G401.6 (cell line): Measurements from ENCODE around the gene TSKU.

Source experiments
- FAIRE-seq: peaks from 2 replicates; lab custom pipeline; 2012; peaks lifted over from hg19 to GRCh38; lab: Jason Lieb, UNC

Gene TSKU

GRCh38 chr11:76770642-76771445 is 12.3 kb upstream of the TSKU start:
- no peak for FAIRE-seq

DNA sequence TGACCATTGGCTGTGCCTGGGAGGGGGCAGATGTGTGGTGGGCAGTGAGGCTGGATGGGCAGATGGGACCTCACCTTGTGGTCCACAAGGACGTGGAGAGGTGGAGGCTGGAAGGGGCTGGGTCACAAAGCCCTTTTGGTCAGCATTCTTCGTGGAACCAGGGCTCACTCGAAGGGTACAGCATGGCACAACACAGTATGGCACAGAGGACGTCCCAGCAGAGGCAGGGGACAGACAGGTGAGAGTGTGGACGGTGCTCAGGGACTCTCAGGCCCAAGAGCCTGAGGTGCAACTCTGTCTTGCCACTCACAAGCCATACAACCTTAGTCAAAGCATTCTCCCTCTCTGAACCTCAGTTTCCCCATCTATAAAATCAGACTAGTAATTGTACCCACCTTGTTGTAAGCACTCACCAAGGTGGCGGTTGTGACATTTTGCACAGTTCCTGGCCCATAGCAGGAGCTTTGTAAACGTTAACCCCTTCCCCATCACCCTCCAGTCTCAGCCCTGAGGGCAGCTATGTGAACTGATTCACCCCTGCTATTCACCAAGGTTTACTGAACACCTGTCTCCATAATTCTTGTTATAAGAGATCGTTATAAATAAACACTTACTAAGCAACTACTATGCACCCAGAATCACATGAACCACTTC is 11.6 kb upstream of the TSKU start:
- FAIRE-seq: no peak

DNA sequence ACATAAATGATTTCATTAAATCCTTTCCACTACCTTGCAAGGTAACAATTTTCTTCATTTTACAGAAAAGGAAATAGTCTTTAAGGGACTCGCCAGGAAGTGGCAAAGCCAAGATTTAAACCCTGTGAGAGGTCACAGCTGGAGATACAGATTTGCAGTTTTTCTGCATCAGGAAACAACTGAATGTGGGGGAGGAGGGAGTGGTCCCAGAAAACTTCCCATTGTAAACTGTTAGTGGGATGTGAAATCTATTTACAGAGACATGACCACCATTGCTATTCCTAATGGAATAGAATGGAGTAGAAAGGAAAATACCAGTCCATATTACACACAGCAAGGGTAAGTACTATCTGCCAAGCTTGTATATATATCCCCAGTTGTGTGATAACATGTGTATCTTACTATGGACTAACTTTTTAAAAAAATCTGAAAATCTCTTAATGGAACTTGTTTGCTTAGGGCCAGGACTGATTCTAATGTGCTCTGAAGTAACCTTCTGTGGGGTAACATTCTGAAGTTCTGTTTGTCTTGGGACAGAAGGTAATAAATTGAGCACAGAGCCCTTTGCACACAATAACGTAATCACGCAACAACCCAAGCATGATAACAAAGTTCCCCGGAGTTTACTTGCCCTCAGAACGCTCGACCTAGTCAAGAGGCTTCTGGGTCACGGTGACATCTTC is 10.9 kb upstream of the TSKU start:
- FAIRE-seq: no peak

GRCh38 chr11:76772783-76773106 is 10.4 kb upstream of the TSKU start:
- FAIRE-seq: no peak

GRCh38 chr11:76773921-76774361 is 9.2 kb upstream of the TSKU start:
- FAIRE-seq: no peak

DNA sequence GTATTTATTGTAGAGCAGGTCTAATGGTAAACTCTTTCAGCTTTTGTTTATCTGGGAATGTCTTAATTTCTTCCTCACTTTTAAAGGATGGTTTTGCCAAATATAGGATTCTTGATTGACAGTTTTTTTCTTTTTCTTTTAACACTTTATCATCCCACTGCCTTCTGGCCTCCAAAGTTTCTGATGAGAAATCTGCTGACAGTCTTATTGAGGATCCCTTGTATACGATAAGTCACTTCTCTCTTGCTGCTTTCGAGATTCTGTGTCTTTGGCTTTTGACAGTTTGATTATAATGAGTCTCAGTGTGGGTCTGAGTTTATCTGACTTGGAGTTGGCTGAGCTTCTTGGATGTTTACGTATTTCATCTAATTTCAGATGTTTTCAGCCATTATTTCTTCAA is 6.7 kb upstream of the TSKU start:
- FAIRE-seq: no peak

GRCh38 chr11:76777305-76777704 is 5.9 kb upstream of the TSKU start:
- no peak for FAIRE-seq

- FAIRE-seq: no peak
Observed at GRCh38 chr11:76777876-76778275, 5.3 kb upstream of the TSKU start.

DNA sequence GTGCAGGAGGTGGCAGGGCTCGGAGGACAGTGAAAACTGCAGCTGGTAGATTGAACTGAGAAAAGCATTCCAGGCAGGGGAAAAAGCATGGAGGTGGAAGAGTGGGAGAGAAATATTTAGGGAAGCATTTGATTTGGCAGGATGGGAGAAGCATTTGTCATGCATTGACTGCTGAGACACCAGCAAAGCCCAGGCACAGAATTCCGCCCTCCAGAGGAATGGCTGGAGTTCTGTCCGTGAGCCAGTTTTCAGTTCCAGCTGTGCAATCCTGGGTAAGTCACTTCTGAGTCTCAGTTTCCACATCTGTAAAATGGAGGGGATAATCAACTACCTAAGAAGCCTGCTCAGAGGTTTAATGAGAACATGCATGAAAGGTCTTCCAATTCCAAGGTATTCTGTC is 4.3 kb upstream of the TSKU start:
- FAIRE-seq: no peak

- FAIRE-seq: no peak
Observed at GRCh38 chr11:76781046-76781801, 1.9 kb upstream of the TSKU start.

GRCh38 chr11:76781807-76782530 is 1.2 kb upstream of the TSKU start:
- no peak for FAIRE-seq

DNA sequence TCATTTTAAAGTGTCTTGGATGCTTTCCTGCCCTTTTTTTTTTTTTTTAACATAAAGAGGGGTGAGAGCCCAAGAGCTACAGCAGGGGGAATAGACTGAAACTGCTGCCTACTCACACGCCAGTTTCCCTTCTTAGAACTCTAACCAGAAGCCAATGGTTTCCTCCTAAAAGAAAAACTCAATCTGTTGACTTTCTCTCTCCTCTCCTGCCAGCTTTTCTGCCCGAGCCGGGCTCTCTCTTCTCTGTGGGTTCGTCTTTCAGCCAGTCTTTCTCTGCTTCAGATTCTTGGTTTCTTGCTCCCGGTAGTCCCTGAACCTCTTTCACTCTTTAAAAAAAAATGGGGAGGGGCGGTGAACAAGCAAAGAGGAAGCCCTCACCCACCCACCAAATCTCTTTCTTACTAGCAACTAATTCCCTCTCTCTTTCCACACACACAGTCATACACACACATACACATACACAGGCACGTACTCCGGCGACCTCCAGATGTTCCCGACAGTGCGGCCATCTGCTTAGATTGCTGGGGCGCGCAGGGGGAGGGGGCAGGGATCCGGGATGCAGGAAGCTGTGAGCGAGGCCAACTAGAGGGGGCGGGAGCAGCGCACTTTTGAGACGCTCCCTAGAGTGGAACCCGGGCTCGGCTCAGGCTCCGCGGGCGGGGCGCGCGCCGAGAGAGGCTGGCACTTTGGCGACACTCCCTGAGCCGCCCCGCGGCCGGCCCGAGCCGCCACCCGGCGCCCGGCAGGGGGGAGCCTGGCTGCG is 444 bp upstream of the TSKU start:
- FAIRE-seq: no peak

- no peak for FAIRE-seq
Observed at GRCh38 chr11:76783896-76784813, 999 bp downstream of the TSKU start.

GRCh38 chr11:76785513-76785912 is 2.4 kb downstream of the TSKU start:
- no peak for FAIRE-seq

- FAIRE-seq: no peak
Observed at GRCh38 chr11:76786016-76786415, 2.9 kb downstream of the TSKU start.

DNA sequence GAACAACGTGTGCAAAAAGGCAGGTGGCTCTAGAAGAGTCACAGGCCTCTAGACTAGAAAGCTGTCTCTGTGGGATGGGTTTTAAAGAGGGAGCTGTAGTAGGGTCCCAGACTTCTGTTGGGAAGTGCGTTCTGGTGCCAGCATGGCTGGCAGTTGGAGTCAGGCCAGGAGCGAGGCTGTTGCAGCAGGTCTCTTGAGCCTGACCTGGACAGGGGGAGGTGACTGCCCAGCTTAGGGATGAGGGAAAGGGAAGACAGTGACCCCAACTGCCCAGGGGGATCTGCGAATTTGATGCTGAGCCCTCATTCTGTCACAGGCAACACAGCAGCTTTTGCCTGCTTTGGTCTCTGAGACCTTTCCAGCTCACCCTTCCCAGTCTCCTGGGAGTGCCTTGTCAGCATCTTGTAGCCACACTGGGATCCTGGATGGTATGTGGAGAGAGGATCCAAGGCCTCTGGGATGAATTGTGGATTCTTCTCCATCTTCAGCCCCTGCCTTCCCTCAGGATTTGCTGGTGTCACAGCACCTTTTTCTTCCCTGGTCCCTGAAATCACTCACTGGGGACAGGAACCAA is 3.4 kb downstream of the TSKU start:
- no peak for FAIRE-seq

DNA sequence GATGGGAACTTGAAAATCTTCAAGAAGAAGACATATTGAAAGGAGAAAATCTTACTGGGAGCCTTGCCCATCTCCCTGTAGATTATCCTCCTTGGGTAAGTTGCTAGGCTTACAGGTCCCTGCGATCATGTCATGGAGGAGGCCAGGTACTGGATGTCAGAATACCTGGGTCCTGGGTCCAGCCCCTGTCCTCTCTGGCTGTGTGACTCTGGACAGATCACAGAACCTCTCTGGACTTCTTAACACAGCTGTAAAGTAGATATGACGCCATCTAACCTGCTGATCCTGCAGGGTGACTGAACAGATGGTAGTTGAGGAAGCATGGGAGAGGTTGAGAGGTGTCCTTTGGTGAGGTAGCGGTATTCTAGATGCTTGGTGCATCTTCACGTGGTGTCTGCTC is 4.1 kb downstream of the TSKU start:
- FAIRE-seq: no peak

GRCh38 chr11:76787911-76788596 is 4.9 kb downstream of the TSKU start:
- FAIRE-seq: no peak
